ENCODE data around the gene BOLA2B. TPM values are rescaled to one million over a fixed set of nuclear protein-coding genes. Genes with fewer than 3 reads are reported as not detected.

Gene BOLA2B
- total RNA-seq, 1 donor from 2014 or later, result 51.7 TPM

DNA sequence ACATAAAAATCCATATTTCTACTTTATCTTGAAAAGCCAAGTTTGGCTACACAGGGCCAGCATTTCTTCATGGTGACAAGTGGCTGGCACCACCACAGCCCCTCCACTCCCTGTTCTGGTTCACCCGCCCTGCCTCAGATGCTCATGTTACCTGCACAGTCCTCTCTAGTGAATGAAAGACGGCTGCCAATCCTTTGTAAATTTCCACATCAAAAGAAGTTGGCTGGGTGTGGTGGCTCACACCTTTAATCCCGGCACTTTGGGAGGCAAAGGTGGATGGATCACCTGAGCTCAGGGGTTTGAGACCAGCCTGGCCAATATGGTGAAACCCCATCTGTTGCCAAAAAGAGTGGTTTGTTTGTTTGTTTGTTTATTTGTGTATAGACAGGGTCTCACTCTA is 29.9 kb downstream of the BOLA2B start:
- Histone ChIP-seq H3K4me1 (peaks cover 11% of the 10 kb centered on the region), H3K9me3 (no peaks in the 10 kb centered on the region), H3K36me3 (no peaks in the 10 kb centered on the region), H3K4me3 (no peak overlapping the region), H3K27ac (no peak overlapping the region), H3K27me3 (ENCODE audit: low read depth) (no peaks in the 10 kb centered on the region)
- ATAC-seq (no peak), DNase-seq (no peak)
- TF ChIP-seq, protein P1, sequence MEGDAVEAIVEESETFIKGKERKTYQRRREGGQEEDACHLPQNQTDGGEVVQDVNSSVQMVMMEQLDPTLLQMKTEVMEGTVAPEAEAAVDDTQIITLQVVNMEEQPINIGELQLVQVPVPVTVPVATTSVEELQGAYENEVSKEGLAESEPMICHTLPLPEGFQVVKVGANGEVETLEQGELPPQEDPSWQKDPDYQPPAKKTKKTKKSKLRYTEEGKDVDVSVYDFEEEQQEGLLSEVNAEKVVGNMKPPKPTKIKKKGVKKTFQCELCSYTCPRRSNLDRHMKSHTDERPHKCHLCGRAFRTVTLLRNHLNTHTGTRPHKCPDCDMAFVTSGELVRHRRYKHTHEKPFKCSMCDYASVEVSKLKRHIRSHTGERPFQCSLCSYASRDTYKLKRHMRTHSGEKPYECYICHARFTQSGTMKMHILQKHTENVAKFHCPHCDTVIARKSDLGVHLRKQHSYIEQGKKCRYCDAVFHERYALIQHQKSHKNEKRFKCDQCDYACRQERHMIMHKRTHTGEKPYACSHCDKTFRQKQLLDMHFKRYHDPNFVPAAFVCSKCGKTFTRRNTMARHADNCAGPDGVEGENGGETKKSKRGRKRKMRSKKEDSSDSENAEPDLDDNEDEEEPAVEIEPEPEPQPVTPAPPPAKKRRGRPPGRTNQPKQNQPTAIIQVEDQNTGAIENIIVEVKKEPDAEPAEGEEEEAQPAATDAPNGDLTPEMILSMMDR (IDR thresholded peaks at IDR 0.05), result no peak
- intact Hi-C loops (cut with DNase I), result no loop called here

DNA sequence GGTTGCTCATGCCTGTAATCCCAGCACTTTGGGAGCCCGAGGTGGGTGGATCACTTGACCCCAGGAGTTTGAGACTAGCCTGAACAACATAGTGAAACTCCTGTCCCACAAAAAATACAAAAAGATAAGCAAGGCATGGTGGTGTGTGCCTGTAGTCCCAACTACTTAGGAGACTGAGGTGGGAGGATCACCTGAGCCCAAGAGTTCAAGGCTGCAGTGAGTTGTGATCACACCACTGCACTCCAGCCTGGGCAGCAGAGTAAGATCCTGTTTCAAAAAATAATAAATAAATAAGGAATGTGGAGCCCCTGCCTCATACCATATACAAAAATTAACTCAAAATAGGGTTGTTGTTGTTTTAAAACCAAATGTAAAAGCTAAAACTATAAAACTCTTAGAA is 36.3 kb downstream of the BOLA2B start:
- ATAC-seq, result no peak
- H3K4me1 ChIP-seq, result no peaks in the 10 kb centered on the region

DNA sequence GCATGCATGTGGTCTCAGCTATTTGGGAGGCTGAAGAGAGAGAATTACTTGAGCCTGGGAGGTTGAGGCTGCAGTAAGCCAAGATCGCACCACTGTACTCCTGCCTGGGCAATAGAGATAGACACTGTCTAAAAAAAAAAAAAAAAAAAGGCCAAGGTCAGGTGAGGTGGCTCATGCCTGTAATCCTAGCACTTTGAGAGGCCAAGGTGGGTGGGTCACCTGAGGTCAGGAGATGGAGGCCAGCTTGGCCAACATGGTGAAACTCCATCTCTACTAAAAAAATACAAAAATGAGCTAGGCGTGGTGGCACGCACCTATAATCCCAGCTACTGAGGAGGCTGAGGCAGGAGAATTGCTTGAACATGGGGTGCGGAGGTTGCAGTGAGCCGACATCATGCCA is 38.3 kb downstream of the BOLA2B start:
- Histone ChIP-seq H3K36me3 (no peaks in the 10 kb centered on the region), H3K4me1 (no peaks in the 10 kb centered on the region), H3K27ac (no peak overlapping the region), H3K9me3 (no peaks in the 10 kb centered on the region), H3K4me3 (no peak overlapping the region), H3K27me3 (ENCODE audit: low read depth) (no peaks in the 10 kb centered on the region)
- no peak for ATAC-seq
- TF ChIP-seq, protein P1 (IDR thresholded peaks at IDR 0.05), result no peak
- intact Hi-C loops (cut with DNase I), result no loop called here
- no peak for DNase-seq

More for the DNA sequence above, 36.3 kb downstream of the BOLA2B start:
- intact Hi-C loops (cut with DNase I), result no loop called here
- H3K9me3 ChIP-seq, result no peaks in the 10 kb centered on the region
- TF ChIP-seq, protein P1 (IDR thresholded peaks at IDR 0.05), result no peak
- no peaks in the 10 kb centered on the region for H3K36me3 ChIP-seq
- H3K4me3 ChIP-seq, result no peak overlapping the region
- H3K27me3 ChIP-seq (ENCODE audit: low read depth), result no peaks in the 10 kb centered on the region
- H3K27ac ChIP-seq, result no peak overlapping the region
- no peak for DNase-seq

DNA sequence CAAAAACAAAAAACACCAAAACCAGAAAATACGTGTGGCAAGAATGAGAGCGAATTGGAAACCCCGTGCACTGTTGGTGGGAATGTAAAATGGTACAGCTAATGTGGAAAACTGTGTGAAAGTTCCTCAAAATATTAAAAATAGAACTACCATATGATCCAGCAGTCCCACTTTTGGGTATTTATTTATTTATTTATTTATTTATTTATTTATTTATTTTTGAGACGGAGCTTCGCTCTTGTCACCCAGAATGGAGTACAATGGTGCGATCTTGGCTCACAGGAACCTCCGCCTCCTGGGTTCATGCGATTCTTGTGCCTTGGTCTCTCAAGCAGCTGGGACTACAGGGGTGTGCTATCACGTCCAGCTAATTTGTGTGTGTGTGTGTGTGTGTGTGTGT is 40.9 kb downstream of the BOLA2B start:
- no peak for ATAC-seq

DNA sequence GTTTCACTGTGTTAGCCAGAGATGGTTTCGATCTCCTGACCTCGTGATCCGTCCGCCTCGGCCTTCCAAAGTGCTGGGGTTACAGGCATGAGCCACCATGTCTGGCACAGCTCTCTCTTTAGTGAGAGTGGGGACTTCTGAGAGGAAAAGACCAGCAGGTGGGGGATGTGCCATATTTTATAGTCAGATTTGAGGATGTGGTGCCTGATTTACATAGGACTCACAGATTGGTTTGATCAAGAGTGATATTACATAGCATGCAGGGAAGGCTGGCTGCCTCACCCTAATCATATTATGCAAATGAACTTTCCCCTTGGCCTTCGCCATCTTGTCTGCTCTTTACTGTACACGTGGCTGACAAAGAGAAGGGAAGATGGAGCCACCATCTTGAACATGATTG is 42.4 kb downstream of the BOLA2B start:
- no peaks in the 10 kb centered on the region for H3K4me1 ChIP-seq
- ATAC-seq (no peak), DNase-seq (no peak)
- intact Hi-C loops (cut with DNase I), result no loop called here
- TF ChIP-seq, protein P1 (IDR thresholded peaks at IDR 0.05), result no peak
- H3K27ac ChIP-seq, result no peak overlapping the region
- no peaks in the 10 kb centered on the region for H3K27me3 ChIP-seq (ENCODE audit: low read depth)
- H3K4me3 ChIP-seq, result no peak overlapping the region
- peaks cover 12% of the 10 kb centered on the region for H3K9me3 ChIP-seq
- no peaks in the 10 kb centered on the region for H3K36me3 ChIP-seq

More for the DNA sequence above, 40.9 kb downstream of the BOLA2B start:
- H3K36me3 ChIP-seq, result no peaks in the 10 kb centered on the region
- no peaks in the 10 kb centered on the region for H3K4me1 ChIP-seq
- H3K27me3 ChIP-seq (ENCODE audit: low read depth), result no peaks in the 10 kb centered on the region
- TF ChIP-seq, protein P1 (IDR thresholded peaks at IDR 0.05), result no peak
- H3K4me3 ChIP-seq, result no peak overlapping the region
- peaks cover 12% of the 10 kb centered on the region for H3K9me3 ChIP-seq
- DNase-seq, result no peak
- intact Hi-C loops (cut with DNase I), result no loop called here
- no peak overlapping the region for H3K27ac ChIP-seq

Data from lower lobe of right lung (tissue), 2 donors.